ENCODE results near the gene SEMA4D.

Gene SEMA4D

DNA sequence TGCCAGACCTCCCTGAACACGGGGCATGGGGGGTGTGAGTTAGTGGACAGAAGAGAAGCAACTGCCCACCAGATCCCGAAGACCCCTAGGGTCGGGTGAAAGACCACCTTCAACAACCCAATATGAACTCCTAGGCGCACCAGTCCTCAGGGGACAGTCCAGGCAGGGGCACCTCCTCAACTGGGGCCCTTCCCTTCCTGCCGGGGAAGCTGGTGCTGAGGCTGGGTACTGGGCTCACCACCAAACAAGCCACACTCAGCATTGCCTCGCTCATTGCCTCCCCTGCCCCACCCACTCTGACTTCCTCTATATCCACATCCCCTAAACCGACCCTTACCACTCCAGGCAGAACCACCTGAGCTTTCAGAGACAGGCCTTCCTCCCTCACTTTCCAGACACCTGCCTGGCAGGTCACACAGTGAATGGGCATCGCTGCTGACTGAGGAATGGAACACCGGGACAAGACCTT is 42.5 kb downstream of the SEMA4D start:
- no peak overlapping the region for H3K4me3 ChIP-seq (replicated peaks; ENCODE audit: low read depth, low read length)
- no peak for DNase-seq (ENCODE audit: extremely low read depth, low read depth)
- TF ChIP-seq, protein P1, sequence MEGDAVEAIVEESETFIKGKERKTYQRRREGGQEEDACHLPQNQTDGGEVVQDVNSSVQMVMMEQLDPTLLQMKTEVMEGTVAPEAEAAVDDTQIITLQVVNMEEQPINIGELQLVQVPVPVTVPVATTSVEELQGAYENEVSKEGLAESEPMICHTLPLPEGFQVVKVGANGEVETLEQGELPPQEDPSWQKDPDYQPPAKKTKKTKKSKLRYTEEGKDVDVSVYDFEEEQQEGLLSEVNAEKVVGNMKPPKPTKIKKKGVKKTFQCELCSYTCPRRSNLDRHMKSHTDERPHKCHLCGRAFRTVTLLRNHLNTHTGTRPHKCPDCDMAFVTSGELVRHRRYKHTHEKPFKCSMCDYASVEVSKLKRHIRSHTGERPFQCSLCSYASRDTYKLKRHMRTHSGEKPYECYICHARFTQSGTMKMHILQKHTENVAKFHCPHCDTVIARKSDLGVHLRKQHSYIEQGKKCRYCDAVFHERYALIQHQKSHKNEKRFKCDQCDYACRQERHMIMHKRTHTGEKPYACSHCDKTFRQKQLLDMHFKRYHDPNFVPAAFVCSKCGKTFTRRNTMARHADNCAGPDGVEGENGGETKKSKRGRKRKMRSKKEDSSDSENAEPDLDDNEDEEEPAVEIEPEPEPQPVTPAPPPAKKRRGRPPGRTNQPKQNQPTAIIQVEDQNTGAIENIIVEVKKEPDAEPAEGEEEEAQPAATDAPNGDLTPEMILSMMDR (IDR thresholded peaks at IDR 0.05; ENCODE audit: low read depth, low read length, missing control alignments) = no peak

DNA sequence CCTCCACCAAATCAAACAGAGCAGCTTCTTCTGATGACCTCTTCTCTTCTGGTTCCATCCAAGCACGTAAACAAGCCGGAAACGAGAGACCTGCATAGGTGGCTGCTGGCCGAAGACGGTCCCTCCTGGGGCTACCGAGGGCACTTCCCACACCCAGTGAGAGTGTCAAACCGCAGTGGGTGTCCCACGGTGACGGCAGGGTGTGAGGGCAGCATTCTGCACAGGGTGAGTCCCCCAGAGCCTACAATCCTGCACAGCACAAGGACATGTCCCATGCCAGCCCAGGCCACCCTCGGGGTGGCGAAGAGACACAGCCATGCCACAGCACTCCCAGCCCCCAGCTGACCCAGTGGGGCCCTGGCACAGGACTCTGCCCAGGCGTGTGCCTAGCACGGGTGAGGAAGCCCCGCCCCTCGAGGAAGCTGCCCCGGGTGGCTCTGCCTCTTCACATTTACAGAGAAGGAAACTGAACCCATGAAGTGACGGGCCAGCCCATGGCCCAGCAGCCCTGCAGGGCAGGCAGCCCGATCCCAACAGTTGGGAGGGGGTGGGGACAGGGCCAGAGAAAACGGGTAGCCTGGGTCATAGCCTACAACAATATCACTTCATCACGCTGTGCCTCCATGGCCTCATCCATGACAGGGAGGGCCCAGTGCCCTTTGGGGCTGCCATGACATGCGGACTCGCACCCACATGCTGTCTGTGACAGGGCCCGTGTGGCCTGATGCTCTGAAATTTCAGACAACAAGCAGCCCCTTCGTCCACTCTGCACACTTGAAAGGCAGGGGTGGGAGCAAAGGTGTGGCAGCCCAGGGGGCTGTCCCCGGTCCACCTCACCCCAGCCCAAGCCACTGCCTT is 43.2 kb downstream of the SEMA4D start:
- no peak overlapping the region for H3K4me3 ChIP-seq (replicated peaks; ENCODE audit: low read depth, low read length)
- no peak for DNase-seq (ENCODE audit: extremely low read depth, low read depth)
- TF ChIP-seq, protein P1 (IDR thresholded peaks at IDR 0.05; ENCODE audit: low read depth, low read length, missing control alignments) = no peak

DNA sequence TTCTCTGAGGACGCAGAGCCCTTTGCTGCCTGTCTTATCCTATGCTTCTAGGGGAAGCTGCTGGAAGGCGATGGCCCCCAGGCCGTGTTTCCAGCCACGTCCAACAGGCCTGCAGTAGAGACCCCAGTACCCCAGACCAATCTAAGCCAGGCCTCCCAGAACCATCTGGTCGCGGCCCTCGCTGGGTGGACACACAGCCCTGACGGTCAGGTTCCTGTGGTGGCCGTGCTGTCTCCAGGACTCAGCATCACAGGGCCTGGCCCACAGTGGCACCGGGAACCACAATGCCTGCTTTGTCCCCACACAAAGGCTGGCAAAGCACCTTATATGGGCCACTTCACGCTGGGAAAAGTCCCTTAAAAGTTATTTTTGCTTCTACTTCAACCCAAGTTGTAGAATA is 44.5 kb downstream of the SEMA4D start:
- TF ChIP-seq, protein P1 (IDR thresholded peaks at IDR 0.05; ENCODE audit: low read depth, low read length, missing control alignments) = no peak
- no peak for DNase-seq (ENCODE audit: extremely low read depth, low read depth)

DNA sequence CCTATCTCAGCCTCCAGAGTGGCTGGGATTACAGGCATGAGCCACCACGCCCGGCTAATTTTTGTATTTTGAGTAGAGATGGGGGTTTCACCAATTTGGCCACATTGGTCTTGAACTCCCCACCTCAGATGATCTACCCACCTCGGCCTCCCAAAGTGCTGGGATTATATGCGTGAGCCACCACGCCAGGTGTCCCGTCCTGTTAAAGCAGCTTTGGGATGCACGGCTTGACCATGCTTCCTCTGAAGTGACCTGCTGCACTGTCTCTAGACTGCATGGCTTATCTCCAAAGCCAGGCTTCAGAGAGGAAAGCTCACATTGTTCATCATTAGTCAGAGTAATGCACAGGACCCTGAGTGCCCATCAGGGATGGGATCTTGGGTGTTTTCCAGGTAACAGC is 45.4 kb downstream of the SEMA4D start:
- no peak overlapping the region for H3K4me3 ChIP-seq (replicated peaks; ENCODE audit: low read depth, low read length)
- TF ChIP-seq, protein P1 (IDR thresholded peaks at IDR 0.05; ENCODE audit: low read depth, low read length, missing control alignments) = no peak
- no peak for DNase-seq (ENCODE audit: extremely low read depth, low read depth)

More for the DNA sequence above, 44.5 kb downstream of the SEMA4D start:
- no peak overlapping the region for H3K4me3 ChIP-seq (replicated peaks; ENCODE audit: low read depth, low read length)

DNA sequence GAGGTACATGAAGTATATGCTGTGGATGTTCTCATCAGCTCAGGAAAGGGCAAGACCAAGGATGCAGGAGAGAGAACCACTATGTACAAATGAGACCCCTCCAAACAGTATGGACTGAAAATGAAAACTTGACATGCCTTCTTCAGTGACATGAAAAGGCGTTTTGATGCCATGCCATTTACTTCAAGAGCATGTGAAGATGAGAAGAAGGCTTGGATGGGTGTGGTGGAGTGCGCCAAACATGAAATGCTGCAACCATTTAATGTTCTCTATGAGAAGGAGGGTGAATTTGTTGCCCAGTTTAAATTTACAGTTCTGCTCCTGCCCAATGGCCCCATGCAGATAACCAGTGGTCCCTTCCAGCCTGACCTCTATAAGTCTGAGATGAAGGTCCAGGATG is 47.7 kb downstream of the SEMA4D start:
- TF ChIP-seq, protein P1 (IDR thresholded peaks at IDR 0.05; ENCODE audit: low read depth, low read length, missing control alignments) = no peak
- no peak for DNase-seq (ENCODE audit: extremely low read depth, low read depth)
- H3K4me3 ChIP-seq (replicated peaks; ENCODE audit: low read depth, low read length) = no peak overlapping the region

DNA sequence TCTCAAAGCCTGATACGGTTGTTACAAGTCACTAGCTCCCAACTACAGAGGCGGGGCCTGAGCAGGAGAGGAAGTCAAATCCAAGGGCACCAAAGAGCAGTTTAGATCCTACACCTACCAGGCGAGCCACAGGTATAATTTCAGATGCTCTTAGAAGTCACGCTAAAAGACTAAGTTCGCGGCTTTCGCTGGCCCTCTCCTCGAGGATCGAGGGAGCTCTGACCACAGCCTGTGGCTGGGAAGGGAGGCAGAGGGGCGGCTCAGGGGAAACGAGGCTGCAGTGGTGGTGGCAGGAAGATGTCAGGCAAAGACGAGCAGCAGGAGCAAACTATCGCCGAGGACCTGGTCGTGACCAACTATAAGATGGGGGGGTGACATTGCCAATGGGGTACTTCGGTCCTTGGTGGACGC is 48.6 kb downstream of the SEMA4D start:
- TF ChIP-seq, protein P1 (IDR thresholded peaks at IDR 0.05; ENCODE audit: low read depth, low read length, missing control alignments) = no peak
- no peak overlapping the region for H3K4me3 ChIP-seq (replicated peaks; ENCODE audit: low read depth, low read length)
- DNase-seq (ENCODE audit: extremely low read depth, low read depth) = no peak
